PC-9 (cell line): ENCODE data around the gene S100PBP.

ENCODE experiments used
- CTCF ChIP-seq: fragments of 200-600 bp; sonication (generic); conservative IDR thresholded peaks from 2 replicates; pipeline ENCODE4 v1.6.1; 2017; ENCODE audit warnings: mixed run types, antibody characterized with exemption, mild to moderate bottlenecking, moderate library complexity
- EZH2 ChIP-seq: fragments of 200-600 bp; sonication (generic); IDR thresholded peaks from 2 replicates; pipeline ENCODE4 v1.8.0; 2017; ENCODE audit warnings: antibody characterized with exemption, low read depth

DNA sequence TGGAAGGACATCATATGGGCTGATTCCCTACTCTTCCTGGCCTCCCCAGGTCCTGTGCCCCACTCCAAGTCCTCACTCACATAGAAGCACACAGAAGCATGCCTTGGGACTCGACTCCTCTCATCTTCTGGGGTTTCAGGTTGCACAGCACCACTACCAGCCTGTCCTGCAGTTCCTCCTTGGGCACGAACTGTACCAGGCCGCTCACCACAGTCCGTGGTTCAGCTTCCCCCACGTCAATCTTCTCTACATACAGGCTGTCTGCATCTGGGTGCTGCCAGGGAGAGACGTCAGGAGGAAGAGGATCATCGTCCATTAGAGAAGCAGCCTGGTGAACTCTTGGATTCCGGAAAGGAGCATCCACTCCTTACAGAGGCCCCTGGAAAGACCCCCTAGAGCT is 37.4 kb upstream of the S100PBP start:
- TF ChIP-seq EZH2 (no peak), CTCF (no peak)
